Heart left ventricle (tissue), 16 donors: ENCODE data around the gene SLC7A14. TPM values are rescaled to one million over a fixed set of nuclear protein-coding genes. Genes with fewer than 3 reads are reported as not detected.

ENCODE experiments used
- ATAC-seq, 4 donors: fragments of 200-7000 bp; cut with Tn5 transposase; one replicate each; pipeline ENCODE4 v1.9.1; 2020 to 2022; ENCODE audit warnings: moderate library complexity in 4 of 4, mild to moderate bottlenecking in 3 of 4, moderate number of reproducible peaks in 1 of 4
- DNase-seq, 5 donors: peaks; one replicate each; pipeline ENCODE4 v3.0.0-alpha.2; 2020
- H3K27ac ChIP-seq, 12 donors: fragments of 200-600 bp; sonication (generic) in 4 of 12; one replicate each; pipeline versions ENCODE4 v1.5.0 to v1.8.0; 2016 to 2022; ENCODE audit warnings: mild to moderate bottlenecking in 2 of 12
- H3K27me3 ChIP-seq, 9 donors: fragments of 200-600 bp; sonication (generic) in 2 of 9; one replicate each; pipeline versions ENCODE4 v1.5.1 to v1.8.0; 2016 to 2022; ENCODE audit warnings: mild to moderate bottlenecking in 3 of 9
- H3K36me3 ChIP-seq, 9 donors: fragments of 200-600 bp; sonication (generic) in 2 of 9; one replicate each; pipeline versions ENCODE4 v1.5.0 to v1.8.0; 2018 to 2022; ENCODE audit warnings: mild to moderate bottlenecking in 2 of 9
- H3K4me1 ChIP-seq, 12 donors: fragments of 200-600 bp; sonication (generic) in 4 of 12; one replicate each; pipeline versions ENCODE4 v1.5.0 to v1.8.0; 2016 to 2022; ENCODE audit warnings: mild to moderate bottlenecking in 3 of 12
- H3K4me3 ChIP-seq, 12 donors: fragments of 200-600 bp; sonication (generic) in 4 of 12; one replicate each; pipeline versions ENCODE4 v1.5.0 to v1.8.0; 2017 to 2022; ENCODE audit warnings: mild to moderate bottlenecking in 9 of 12, moderate library complexity in 4 of 12
- H3K9me3 ChIP-seq, 12 donors: fragments of 200-600 bp; sonication (generic) in 4 of 12; one replicate each; pipeline versions ENCODE4 v1.5.0 to v1.8.0; 2016 to 2022; ENCODE audit warnings: mild to moderate bottlenecking in 1 of 12
- CTCF ChIP-seq, 12 donors: fragments of 200-600 bp; sonication (generic) in 4 of 12; IDR thresholded peaks; one replicate each; pipeline versions ENCODE4 v1.5.0 to v1.8.0; 2018 to 2022; ENCODE audit warnings: antibody characterized with exemption in 12 of 12, mild to moderate bottlenecking in 5 of 12
- POLR2A ChIP-seq, 2 donors: fragments of 450-650 bp; IDR thresholded peaks; one replicate each; pipeline ENCODE4 v1.6.1; 2017; ENCODE audit warnings: antibody characterized with exemption in 2 of 2, mild to moderate bottlenecking in 2 of 2, moderate library complexity in 2 of 2
- WGBS, 4 donors: extraction: QIAGEN DNeasy Blood & Tissue Kit in 2 of 4; methylation state at CpG; one replicate each; pipeline versions ENCODE4 v1.1.5 to v1.1.7; 2013 to 2018; 5-methylcytosine and 5-hydroxymethylcytosine counted together
- intact Hi-C, 10 donors: fragments of 100-400 bp; cut with DNase I; formaldehyde crosslinking; loops; one replicate each; pipeline versions ENCODE4 v1.11.1 to v1.14.2; 2022
- polyA plus RNA-seq, 2 donors: library from polyadenylated mRNA; stranded (reverse); fragments of 200-250 nt; gene quantifications; one replicate each; pipeline ENCODE4 v1.2.3, GENCODE V29; 2013
- total RNA-seq, 9 donors: library from RNA; depleted of rRNA in 2 of 9; stranded (reverse); fragments of >200 nt in 2 of 9; fragmentation: NEBNext Ultra II Directional in 3 of 9; extraction: Animal tissue kit (Norgen Biotek cat#: 25700) in 3 of 9; gene quantifications; one replicate each; pipeline versions ENCODE4 v1.1.0 to v1.2.4, GENCODE V29; 2016 to 2023
- donor health status: ischemic (EF 13 %, LVEDD 7.1; RV severe dilation, severe dysfunction).
- donor health status: healthy with polysubstance abuse.
- donor health status: DM: no; HTN: yes; CAD: no.
- donor health status: DM: no; HTN: no; CAD: no.
- donor health status: ischemic (EF 25% LVEDD 6.9; RV normal size, moderate dysfunction).
- donor health status: ischemic (EF 25% LVEDD 5.7; RV mildly dilated, moderate dysfunction).
- donor health status: healthy.
- donor health status: DM: yes; HTN: yes; CAD: no.
- donor health status: ischemic (EF 35%, LVEDD 5.7; RV mildly dilated, moderate dysfunction).
- donor health status: nonischemic (EF 11% LVEDD 7.7; RV severe dilation, severe dysfunction).
- donor health status: DM: yes; HTN: yes; CAD: no.
- donor health status: PGD.
- donor health status: ischemic (EF 29% LVEDD 5.4; RV normal size, mild dysfunction).
- donor health status: nonischemic (EF 23%, LVEDD 6.1; RV moderate dilation, normal function).

SLC7A14 gene
- total and polyA plus RNA-seq, 11 donors: 0.02 TPM; not detected in 9

GRCh38 chr3:170565495-170565894 is 20.4 kb downstream of the SLC7A14 start:
- Histone ChIP-seq H3K4me3 (no peak overlapping the region), H3K9me3 (no peaks in the 10 kb centered on the region), H3K4me1 (peaks cover 0 to 8% (median 0%) of the 10 kb centered on the region in 12 donors), H3K27me3 (no peaks in the 10 kb centered on the region), H3K27ac (no peak overlapping the region), H3K36me3 (no peaks in the 10 kb centered on the region)
- 71 to 79% (median 75%) methylated on average over 2 of the region's 2 CpGs for WGBS, 4 donors
- no peak for TF ChIP-seq CTCF (IDR thresholded peaks at IDR 0.05)
- TF ChIP-seq POLR2A (IDR thresholded peaks at IDR 0.05): no peak
- ATAC-seq (no peak), DNase-seq (peak in 1 of 5 donors; percentile 17)
- intact Hi-C loops: no loop called here

- H3K4me1 ChIP-seq: peaks cover 0 to 8% (median 0%) of the 10 kb centered on the region in 12 donors
- no peaks in the 10 kb centered on the region for H3K9me3 ChIP-seq
- intact Hi-C loops: no loop called here
- no peaks in the 10 kb centered on the region for H3K36me3 ChIP-seq
- H3K27ac ChIP-seq: no peak overlapping the region
- H3K27me3 ChIP-seq: no peaks in the 10 kb centered on the region
- no peak overlapping the region for H3K4me3 ChIP-seq
- ATAC-seq (no peak), DNase-seq (no peak)
- TF ChIP-seq POLR2A (IDR thresholded peaks at IDR 0.05) (no peak), CTCF (IDR thresholded peaks at IDR 0.05) (no peak)
- 64 to 75% (median 73%) methylated on average over 2 of the region's 2 CpGs for WGBS, 4 donors
Measured at GRCh38 chr3:170564664-170565063, 21.2 kb downstream of the SLC7A14 start.

- DNase-seq: no peak
- TF ChIP-seq CTCF (IDR thresholded peaks at IDR 0.05): no peak
- TF ChIP-seq POLR2A (IDR thresholded peaks at IDR 0.05): no peak
- intact Hi-C loops: no loop called here
Measured at GRCh38 chr3:170563712-170564423, 22.0 kb downstream of the SLC7A14 start.

GRCh38 chr3:170562080-170562479 is 23.8 kb downstream of the SLC7A14 start:
- Histone ChIP-seq H3K27me3 (no peaks in the 10 kb centered on the region), H3K4me1 (peaks cover 0 to 8% (median 0%) of the 10 kb centered on the region in 12 donors)

More at GRCh38 chr3:170563712-170564423, 22.0 kb downstream of the SLC7A14 start:
- H3K36me3 ChIP-seq: no peaks in the 10 kb centered on the region
- peak overlapping the region in 3 of 12 donors; percentile 6 to 32 (median 24) for H3K27ac ChIP-seq
- ATAC-seq: peak in 3 of 4 donors; percentile 34 to 52 (median 49)
- WGBS, 4 donors: 49 to 57% (median 54%) methylated on average over 7 of the region's 7 CpGs
- H3K4me3 ChIP-seq: peak overlapping the region in 4 of 12 donors; percentile 4 to 36 (median 15)
- no peaks in the 10 kb centered on the region for H3K27me3 ChIP-seq
- peaks cover 0 to 8% (median 0%) of the 10 kb centered on the region in 12 donors for H3K4me1 ChIP-seq
- H3K9me3 ChIP-seq: no peaks in the 10 kb centered on the region

More at GRCh38 chr3:170562080-170562479, 23.8 kb downstream of the SLC7A14 start:
- H3K36me3 ChIP-seq: no peaks in the 10 kb centered on the region
- no peak for ATAC-seq
- H3K9me3 ChIP-seq: no peaks in the 10 kb centered on the region
- no peak overlapping the region for H3K4me3 ChIP-seq
- no peak for DNase-seq
- TF ChIP-seq CTCF (IDR thresholded peaks at IDR 0.05) (no peak), POLR2A (IDR thresholded peaks at IDR 0.05) (no peak)
- intact Hi-C loops: no loop called here
- no peak overlapping the region for H3K27ac ChIP-seq
- 55 to 72% (median 57%) methylated on average over 1 of the region's 1 CpG for WGBS, 4 donors
